Stimulated activated naive CD8-positive, alpha-beta T cell treated with anti-CD3 and anti-CD28 coated beads, Interleukin-15, Interleukin-2, amounts not matched to agents 100 ng/mL and 50 ng/mL, for 24 hours (primary cell): ENCODE data around the gene SCMH1.
A peak's percentile ranks its signal among the peaks of the same experiment; 100 is the strongest.
"Not testable (repeated sequence)": the region's sequence is repeated elsewhere in the genome, so short reads cannot be mapped to it uniquely, and the experiment has no call there.

ENCODE experiments used
- H3K27ac Mint-ChIP-seq: one replicate; pipeline ENCODE4 v1.8.0; 2021; ENCODE audit warnings: mild to moderate bottlenecking, mixed read lengths
- H3K27me3 Mint-ChIP-seq: one replicate; pipeline ENCODE4 v1.8.0; 2021; ENCODE audit warnings: mixed read lengths
- H3K36me3 Mint-ChIP-seq: one replicate; pipeline ENCODE4 v1.8.0; 2021; ENCODE audit warnings: low read depth, mixed read lengths
- H3K4me1 Mint-ChIP-seq: one replicate; pipeline ENCODE4 v1.8.0; 2021; ENCODE audit warnings: low read depth, mixed read lengths
- H3K4me3 Mint-ChIP-seq: one replicate; pipeline ENCODE4 v1.8.0; 2021; ENCODE audit warnings: mild to moderate bottlenecking, mixed read lengths
- H3K9me3 Mint-ChIP-seq: one replicate; pipeline ENCODE4 v1.8.0; 2021; ENCODE audit warnings: mixed read lengths

SCMH1 gene

GRCh38 chr1:41272601-41273000, 30.5 kb upstream of the SCMH1 start:
- Mint-ChIP-seq H3K27me3 (peaks cover 5% of the 10 kb centered on the region), H3K9me3 (no peaks in the 10 kb centered on the region), H3K36me3 (no peaks in the 10 kb centered on the region), H3K4me3 (no peak overlapping the region), H3K4me1 (no peaks in the 10 kb centered on the region), H3K27ac (no peak overlapping the region)

- Mint-ChIP-seq H3K4me1 (no peaks in the 10 kb centered on the region), H3K27me3 (peaks cover 5% of the 10 kb centered on the region), H3K36me3 (no peaks in the 10 kb centered on the region), H3K4me3 (no peak overlapping the region), H3K9me3 (no peaks in the 10 kb centered on the region), H3K27ac (no peak overlapping the region)
Observed at GRCh38 chr1:41268154-41268770, 26.2 kb upstream of the SCMH1 start.

GRCh38 chr1:41261926-41262618, 20.0 kb upstream of the SCMH1 start:
- Mint-ChIP-seq H3K9me3 (no peaks in the 10 kb centered on the region), H3K36me3 (no peaks in the 10 kb centered on the region), H3K4me1 (no peaks in the 10 kb centered on the region), H3K27ac (no peak overlapping the region), H3K27me3 (no peaks in the 10 kb centered on the region), H3K4me3 (no peak overlapping the region)

GRCh38 chr1:41260768-41261167, 18.7 kb upstream of the SCMH1 start:
- no peaks in the 10 kb centered on the region for H3K4me1 Mint-ChIP-seq
- no peak overlapping the region for H3K4me3 Mint-ChIP-seq
- no peaks in the 10 kb centered on the region for H3K36me3 Mint-ChIP-seq
- peaks cover 13% of the 10 kb centered on the region for H3K27me3 Mint-ChIP-seq
- no peaks in the 10 kb centered on the region for H3K9me3 Mint-ChIP-seq
- no peak overlapping the region for H3K27ac Mint-ChIP-seq

- no peaks in the 10 kb centered on the region for H3K4me1 Mint-ChIP-seq
- no peaks in the 10 kb centered on the region for H3K9me3 Mint-ChIP-seq
- peaks cover 23% of the 10 kb centered on the region for H3K27me3 Mint-ChIP-seq
- H3K27ac Mint-ChIP-seq = no peak overlapping the region
- H3K36me3 Mint-ChIP-seq = no peaks in the 10 kb centered on the region
- H3K4me3 Mint-ChIP-seq = no peak overlapping the region
Observed at GRCh38 chr1:41259221-41259620, 17.1 kb upstream of the SCMH1 start.

- peaks cover 3% of the 10 kb centered on the region for H3K9me3 Mint-ChIP-seq
Observed at GRCh38 chr1:41255978-41256377, 13.9 kb upstream of the SCMH1 start.

GRCh38 chr1:41251120-41251519, 9.0 kb upstream of the SCMH1 start:
- H3K4me1 Mint-ChIP-seq, H3K36me3 Mint-ChIP-seq, H3K9me3 Mint-ChIP-seq, H3K4me3 Mint-ChIP-seq, H3K27ac Mint-ChIP-seq: not testable (repeated sequence)
- peaks cover 29% of the 10 kb centered on the region for H3K27me3 Mint-ChIP-seq

More at GRCh38 chr1:41255978-41256377, 13.9 kb upstream of the SCMH1 start:
- no peaks in the 10 kb centered on the region for H3K4me1 Mint-ChIP-seq
- H3K27me3 Mint-ChIP-seq = peaks cover 35% of the 10 kb centered on the region
- no peak overlapping the region for H3K27ac Mint-ChIP-seq
- no peak overlapping the region for H3K4me3 Mint-ChIP-seq
- no peaks in the 10 kb centered on the region for H3K36me3 Mint-ChIP-seq

GRCh38 chr1:41249319-41249718, 7.2 kb upstream of the SCMH1 start:
- no peak overlapping the region for H3K4me3 Mint-ChIP-seq
- H3K27ac Mint-ChIP-seq = no peak overlapping the region
- H3K9me3 Mint-ChIP-seq = peaks cover 3% of the 10 kb centered on the region
- peaks cover 27% of the 10 kb centered on the region for H3K27me3 Mint-ChIP-seq
- H3K36me3 Mint-ChIP-seq = no peaks in the 10 kb centered on the region
- H3K4me1 Mint-ChIP-seq = no peaks in the 10 kb centered on the region

GRCh38 chr1:41246568-41246967, 4.5 kb upstream of the SCMH1 start:
- H3K9me3 Mint-ChIP-seq = no peaks in the 10 kb centered on the region
- H3K27me3 Mint-ChIP-seq = peaks cover 18% of the 10 kb centered on the region
- H3K36me3 Mint-ChIP-seq = no peaks in the 10 kb centered on the region
- peaks cover 14% of the 10 kb centered on the region for H3K4me1 Mint-ChIP-seq
- no peak overlapping the region for H3K27ac Mint-ChIP-seq
- H3K4me3 Mint-ChIP-seq = no peak overlapping the region

GRCh38 chr1:41245659-41246058, 3.6 kb upstream of the SCMH1 start:
- H3K4me3 Mint-ChIP-seq = no peak overlapping the region
- no peaks in the 10 kb centered on the region for H3K9me3 Mint-ChIP-seq
- peaks cover 19% of the 10 kb centered on the region for H3K4me1 Mint-ChIP-seq
- H3K27me3 Mint-ChIP-seq = peaks cover 18% of the 10 kb centered on the region
- H3K36me3 Mint-ChIP-seq = peaks cover 4% of the 10 kb centered on the region
- H3K27ac Mint-ChIP-seq = no peak overlapping the region

- H3K4me1 Mint-ChIP-seq = peaks cover 30% of the 10 kb centered on the region
- H3K9me3 Mint-ChIP-seq = no peaks in the 10 kb centered on the region
- peak overlapping the region; percentile 81 for H3K4me3 Mint-ChIP-seq
- peak overlapping the region; percentile 79 for H3K27ac Mint-ChIP-seq
- peaks cover 18% of the 10 kb centered on the region for H3K27me3 Mint-ChIP-seq
- H3K36me3 Mint-ChIP-seq = peaks cover 6% of the 10 kb centered on the region
Observed at GRCh38 chr1:41243079-41243385, 926 bp upstream of the SCMH1 start.

- peaks cover 18% of the 10 kb centered on the region for H3K27me3 Mint-ChIP-seq
- H3K4me3 Mint-ChIP-seq = peak overlapping the region; percentile 81
- H3K36me3 Mint-ChIP-seq = peaks cover 6% of the 10 kb centered on the region
- peaks cover 30% of the 10 kb centered on the region for H3K4me1 Mint-ChIP-seq
- no peaks in the 10 kb centered on the region for H3K9me3 Mint-ChIP-seq
- H3K27ac Mint-ChIP-seq = peak overlapping the region; percentile 79
Observed at GRCh38 chr1:41242342-41243078, 404 bp upstream of the SCMH1 start.

- Mint-ChIP-seq H3K9me3 (no peaks in the 10 kb centered on the region), H3K27me3 (peaks cover 14% of the 10 kb centered on the region), H3K36me3 (peaks cover 6% of the 10 kb centered on the region), H3K27ac (no peak overlapping the region), H3K4me3 (peak overlapping the region; percentile 89), H3K4me1 (peaks cover 30% of the 10 kb centered on the region)
Observed at GRCh38 chr1:41241354-41241748, 755 bp downstream of the SCMH1 start.

- H3K4me1 Mint-ChIP-seq = peaks cover 30% of the 10 kb centered on the region
- peak overlapping the region; percentile 91 for H3K27ac Mint-ChIP-seq
- H3K9me3 Mint-ChIP-seq = no peaks in the 10 kb centered on the region
- peaks cover 14% of the 10 kb centered on the region for H3K27me3 Mint-ChIP-seq
- peak overlapping the region; percentile 89 for H3K4me3 Mint-ChIP-seq
- H3K36me3 Mint-ChIP-seq = peaks cover 6% of the 10 kb centered on the region
Observed at GRCh38 chr1:41240781-41241353, 1.2 kb downstream of the SCMH1 start.

- H3K4me1 Mint-ChIP-seq = peaks cover 30% of the 10 kb centered on the region
- no peaks in the 10 kb centered on the region for H3K9me3 Mint-ChIP-seq
- H3K27ac Mint-ChIP-seq = no peak overlapping the region
- H3K27me3 Mint-ChIP-seq = peaks cover 9% of the 10 kb centered on the region
- peaks cover 6% of the 10 kb centered on the region for H3K36me3 Mint-ChIP-seq
- peak overlapping the region; percentile 89 for H3K4me3 Mint-ChIP-seq
Observed at GRCh38 chr1:41239988-41240610, 2.0 kb downstream of the SCMH1 start.
